H9 (cell line): ENCODE data around the gene TBC1D2. TPM values are rescaled to one million over a fixed set of nuclear protein-coding genes. Genes with fewer than 3 reads are reported as not detected.

Experiments
- DNase-seq: peaks from one replicate; pipeline ENCODE4 v3.0.0-alpha.2; 2017
- H2AFZ ChIP-seq: one replicate; pipeline ENCODE4 v1.6.1; 2013; ENCODE audit warnings: mild to moderate bottlenecking, low read length, control low read depth, moderate library complexity
- H2AK5ac ChIP-seq: 2 replicates; pipeline ENCODE4 v1.6.1; 2013; ENCODE audit warnings: low read length, control low read depth, mixed read lengths; ENCODE audit not compliant: insufficient read length
- H2BK120ac ChIP-seq: one replicate; pipeline ENCODE4 v1.6.1; 2013; ENCODE audit warnings: low read depth, mild to moderate bottlenecking, low read length, control low read depth, inconsistent platforms; ENCODE audit not compliant: poor library complexity, severe bottlenecking
- H2BK12ac ChIP-seq: 2 replicates; pipeline ENCODE4 v1.6.1; 2013; ENCODE audit warnings: low read length, control low read depth, mixed read lengths, low read depth; ENCODE audit not compliant: insufficient read length
- H2BK15ac ChIP-seq: 2 replicates; pipeline ENCODE4 v1.6.1; 2013; ENCODE audit warnings: low read depth, low read length, control low read depth
- H2BK20ac ChIP-seq: one replicate; pipeline ENCODE4 v1.6.1; 2013; ENCODE audit warnings: low read depth, mild to moderate bottlenecking, low read length, control low read depth, inconsistent platforms; ENCODE audit not compliant: poor library complexity, severe bottlenecking
- H2BK5ac ChIP-seq: 2 replicates; pipeline ENCODE4 v1.6.1; 2013; ENCODE audit warnings: low read length, control low read depth, mixed read lengths; ENCODE audit not compliant: insufficient read length
- H3K14ac ChIP-seq: 2 replicates; pipeline ENCODE4 v1.6.1; 2013; ENCODE audit warnings: low read length, control low read depth; ENCODE audit not compliant: insufficient read depth
- H3K18ac ChIP-seq: 2 replicates; pipeline ENCODE4 v1.6.1; 2013; ENCODE audit warnings: low read depth, mild to moderate bottlenecking, mixed read lengths, low read length, control low read depth; ENCODE audit not compliant: insufficient read length
- H3K23ac ChIP-seq: 2 replicates; pipeline ENCODE4 v1.6.1; 2013; ENCODE audit warnings: low read length, control low read depth, mixed read lengths, low read depth; ENCODE audit not compliant: insufficient read length
- H3K23me2 ChIP-seq: 2 replicates; pipeline ENCODE4 v1.6.1; 2013; ENCODE audit warnings: low read depth, mild to moderate bottlenecking, mixed read lengths, low read length, control low read depth; ENCODE audit not compliant: insufficient read length, poor library complexity, severe bottlenecking
- H3K27ac ChIP-seq: 2 replicates; pipeline ENCODE4 v1.5.1; 2013; ENCODE audit warnings: low read length, control low read depth, mixed read lengths, low read depth; ENCODE audit not compliant: insufficient read length
- H3K27me3 ChIP-seq: 2 replicates; pipeline ENCODE4 v1.6.1; 2013; ENCODE audit warnings: low read length, control low read depth, inconsistent platforms; ENCODE audit not compliant: insufficient read depth
- H3K4ac ChIP-seq: 2 replicates; pipeline ENCODE4 v1.6.1; 2013; ENCODE audit warnings: low read depth, mild to moderate bottlenecking, control low read depth, inconsistent platforms, low read length, moderate library complexity
- H3K4me1 ChIP-seq: 2 replicates; pipeline ENCODE4 v1.6.1; 2013; ENCODE audit warnings: low read length, control low read depth, inconsistent platforms; ENCODE audit not compliant: insufficient read depth
- H3K4me2 ChIP-seq: 2 replicates; pipeline ENCODE4 v1.6.1; 2013; ENCODE audit warnings: low read length, control low read depth, mixed read lengths; ENCODE audit not compliant: insufficient read length, insufficient read depth
- H3K56ac ChIP-seq: 2 replicates; pipeline ENCODE4 v1.6.1; 2013; ENCODE audit warnings: low read depth, mild to moderate bottlenecking, mixed read lengths, low read length, control low read depth; ENCODE audit not compliant: insufficient read length
- H3K79me1 ChIP-seq: 2 replicates; pipeline ENCODE4 v1.6.1; 2013; ENCODE audit warnings: low read depth, mild to moderate bottlenecking, moderate library complexity, low read length, control low read depth, inconsistent platforms; ENCODE audit not compliant: insufficient read depth, poor library complexity, severe bottlenecking
- H3K79me2 ChIP-seq: 2 replicates; pipeline ENCODE4 v1.6.1; 2013; ENCODE audit warnings: low read length, control low read depth, inconsistent platforms; ENCODE audit not compliant: insufficient read depth
- H3K9ac ChIP-seq: 2 replicates; pipeline ENCODE4 v1.6.1; 2013; ENCODE audit warnings: low read length, control low read depth, mixed read lengths; ENCODE audit not compliant: insufficient read length; ENCODE audit errors: extremely low read depth
- H3K9me3 ChIP-seq: one replicate; pipeline ENCODE4 v1.6.1; 2013; ENCODE audit warnings: low read depth, low read length, inconsistent platforms; ENCODE audit not compliant: control insufficient read depth
- H3T11ph ChIP-seq: one replicate; pipeline ENCODE4 v1.6.1; 2013; ENCODE audit warnings: mild to moderate bottlenecking, low read length, control low read depth, inconsistent platforms
- H4K20me1 ChIP-seq: one replicate; pipeline ENCODE4 v1.6.1; 2013; ENCODE audit not compliant: control insufficient read depth, insufficient read length, insufficient read depth
- H4K5ac ChIP-seq: 2 replicates; pipeline ENCODE4 v1.6.1; 2013; ENCODE audit warnings: low read depth, mild to moderate bottlenecking, mixed read lengths, low read length, control low read depth; ENCODE audit not compliant: insufficient read length
- H4K8ac ChIP-seq: replicated peaks from 2 replicates; pipeline ENCODE4 v1.6.1; 2013; ENCODE audit warnings: low read length, control low read depth, mixed read lengths, low read depth; ENCODE audit not compliant: insufficient read length
- H4K91ac ChIP-seq: 2 replicates; pipeline ENCODE4 v1.6.1; 2013; ENCODE audit warnings: low read depth, mild to moderate bottlenecking, moderate library complexity, mixed read lengths, low read length, control low read depth; ENCODE audit not compliant: insufficient read length
- H3K27ac Mint-ChIP-seq, 3 experiments: 2 replicates in 2 of 3; 3 replicates in 1 of 3; pipeline ENCODE4 v1.8.0; 2020 to 2021; ENCODE audit warnings: mixed read lengths in 3 of 3, mild to moderate bottlenecking in 1 of 3, moderate library complexity in 1 of 3
- H3K27me3 Mint-ChIP-seq: 2 replicates; pipeline ENCODE4 v1.8.0; 2021; ENCODE audit warnings: low read depth, mild to moderate bottlenecking, moderate library complexity, mixed read lengths
- H3K36me3 Mint-ChIP-seq, 3 experiments: 2 replicates in 2 of 3; 3 replicates in 1 of 3; pipeline ENCODE4 v1.8.0; 2020 to 2021; ENCODE audit warnings: low read depth in 3 of 3, mixed read lengths in 3 of 3; ENCODE audit not compliant: insufficient read depth in 1 of 3
- H3K4me1 Mint-ChIP-seq, 2 experiments: 2 replicates each; pipeline ENCODE4 v1.8.0; 2020; ENCODE audit warnings: mixed read lengths in 2 of 2
- H3K4me3 Mint-ChIP-seq, 2 experiments: 2 replicates in 1 of 2; 3 replicates in 1 of 2; pipeline ENCODE4 v1.8.0; 2020 to 2021; ENCODE audit warnings: mild to moderate bottlenecking in 2 of 2, mixed read lengths in 2 of 2, moderate library complexity in 1 of 2
- H3K9me3 Mint-ChIP-seq, 2 experiments: 2 replicates in 1 of 2; 3 replicates in 1 of 2; pipeline ENCODE4 v1.8.0; 2020; ENCODE audit warnings: mild to moderate bottlenecking in 2 of 2, mixed read lengths in 2 of 2, moderate library complexity in 1 of 2
- WGBS: extraction: QIAGEN DNeasy Blood & Tissue Kit; methylation state at CpG from one replicate; pipeline ENCODE4 v1.1.7; 2013; ENCODE audit warnings: missing lambda C conversion rate, low lambda C conversion rate, mixed read lengths; ENCODE audit not compliant: insufficient read length; ENCODE audit errors: extremely low coverage; 5-methylcytosine and 5-hydroxymethylcytosine counted together
- total RNA-seq: library from RNA; stranded (reverse); gene quantifications from 2 replicates; pipeline ENCODE4 v1.2.1, GENCODE V29; 2021
- TF ChIP-seq, protein P1 (sequence below): fragments of 200-600 bp; sonication (generic); conservative IDR thresholded peaks from 3 replicates; pipeline ENCODE4 v1.8.0; 2021; ENCODE audit warnings: antibody characterized with exemption, mild to moderate bottlenecking

The TBC1D2 gene
- total RNA-seq, 1 experiment from 2014 or later = 2.9 TPM

- no peaks in the 10 kb centered on the region for H3K27me3 ChIP-seq
- H3K79me1 ChIP-seq = no peaks in the 10 kb centered on the region
- H4K20me1 ChIP-seq = no peaks in the 10 kb centered on the region
- no peak overlapping the region for H2BK20ac ChIP-seq
- H2BK120ac ChIP-seq = no peak overlapping the region
- no peak overlapping the region for H3K4ac ChIP-seq
- Mint-ChIP-seq H3K4me1 (peaks cover 3 to 10% of the 10 kb centered on the region in 2 experiments; a peak in 2 of 4 replicates), H3K27ac (no peak overlapping the region), H3K36me3 (no peaks in the 10 kb centered on the region), H3K9me3 (no peaks in the 10 kb centered on the region), H3K4me3 (no peak overlapping the region), H3K27me3 (peaks cover 2% of the 10 kb centered on the region)
- H3K56ac ChIP-seq = no peak overlapping the region
- H2AK5ac ChIP-seq = no peak overlapping the region
- H3K9ac ChIP-seq = no peak overlapping the region
- H3K79me2 ChIP-seq = no peaks in the 10 kb centered on the region
- H4K91ac ChIP-seq = no peak overlapping the region
- no CpG with 5 or more reads among the region's 5 CpGs for WGBS
- H2BK5ac ChIP-seq = no peak overlapping the region
- H4K5ac ChIP-seq = no peak overlapping the region
- no peak overlapping the region for H3K23ac ChIP-seq
- no peaks in the 10 kb centered on the region for H3K4me1 ChIP-seq
- no peak for DNase-seq
- no peaks in the 10 kb centered on the region for H3K9me3 ChIP-seq
- H3K23me2 ChIP-seq = no peaks in the 10 kb centered on the region
- no peak overlapping the region for H3K14ac ChIP-seq
- H3K18ac ChIP-seq = no peak overlapping the region
- TF ChIP-seq, protein P1, sequence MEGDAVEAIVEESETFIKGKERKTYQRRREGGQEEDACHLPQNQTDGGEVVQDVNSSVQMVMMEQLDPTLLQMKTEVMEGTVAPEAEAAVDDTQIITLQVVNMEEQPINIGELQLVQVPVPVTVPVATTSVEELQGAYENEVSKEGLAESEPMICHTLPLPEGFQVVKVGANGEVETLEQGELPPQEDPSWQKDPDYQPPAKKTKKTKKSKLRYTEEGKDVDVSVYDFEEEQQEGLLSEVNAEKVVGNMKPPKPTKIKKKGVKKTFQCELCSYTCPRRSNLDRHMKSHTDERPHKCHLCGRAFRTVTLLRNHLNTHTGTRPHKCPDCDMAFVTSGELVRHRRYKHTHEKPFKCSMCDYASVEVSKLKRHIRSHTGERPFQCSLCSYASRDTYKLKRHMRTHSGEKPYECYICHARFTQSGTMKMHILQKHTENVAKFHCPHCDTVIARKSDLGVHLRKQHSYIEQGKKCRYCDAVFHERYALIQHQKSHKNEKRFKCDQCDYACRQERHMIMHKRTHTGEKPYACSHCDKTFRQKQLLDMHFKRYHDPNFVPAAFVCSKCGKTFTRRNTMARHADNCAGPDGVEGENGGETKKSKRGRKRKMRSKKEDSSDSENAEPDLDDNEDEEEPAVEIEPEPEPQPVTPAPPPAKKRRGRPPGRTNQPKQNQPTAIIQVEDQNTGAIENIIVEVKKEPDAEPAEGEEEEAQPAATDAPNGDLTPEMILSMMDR = no peak
- no peak overlapping the region for H3K4me2 ChIP-seq
- H3K27ac ChIP-seq = no peak overlapping the region
- no peak overlapping the region for H2AFZ ChIP-seq
- H2BK12ac ChIP-seq = no peak overlapping the region
- no peak overlapping the region for H2BK15ac ChIP-seq
- H3T11ph ChIP-seq = no peak overlapping the region
- no peak overlapping the region for H4K8ac ChIP-seq
These were observed 46.7 kb upstream of the TBC1D2 start for GRCh38 chr9:98302150-98302549.
